ENCODE data around the gene GPR78. TPM values are rescaled to one million over a fixed set of nuclear protein-coding genes. Genes with fewer than 3 reads are reported as not detected.

Gene GPR78
- total RNA-seq, 6 donors from 2014 or later = 0.03 to 0.07 TPM; not detected in 4

DNA sequence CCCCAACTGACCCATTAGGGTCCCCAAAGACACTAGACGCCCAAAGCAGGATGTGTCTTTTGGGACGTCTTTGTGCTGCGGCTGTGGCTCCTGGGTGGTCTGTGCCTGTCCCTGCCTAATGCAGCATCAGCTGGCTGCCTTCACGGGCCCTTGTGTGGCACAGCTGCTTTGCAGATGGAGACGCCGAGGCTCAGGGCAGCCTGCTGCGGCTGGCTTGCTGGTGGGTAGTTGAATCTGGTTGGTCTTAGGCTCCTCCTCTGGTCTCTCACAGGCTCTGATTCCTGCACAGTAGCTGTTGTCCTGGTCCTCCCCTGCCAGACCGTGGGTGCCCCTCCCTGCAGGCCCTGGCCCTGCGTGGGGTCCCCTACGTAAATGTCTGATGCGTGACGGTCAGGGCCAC is 20.5 kb downstream of the GPR78 start:
- Histone ChIP-seq H3K4me1 (no peaks in the 10 kb centered on the region), H3K4me3 (no peak overlapping the region), H3K36me3 (no peaks in the 10 kb centered on the region), H3K27ac (no peak overlapping the region), H3K27me3 (no peaks in the 10 kb centered on the region), H3K9me3 (no peaks in the 10 kb centered on the region)
- TF ChIP-seq EP300 (IDR thresholded peaks at IDR 0.05) (no peak), POLR2AphosphoS5 (IDR thresholded peaks at IDR 0.05) (no peak), POLR2A (IDR thresholded peaks at IDR 0.05) (no peak)
- TF ChIP-seq, protein P1, sequence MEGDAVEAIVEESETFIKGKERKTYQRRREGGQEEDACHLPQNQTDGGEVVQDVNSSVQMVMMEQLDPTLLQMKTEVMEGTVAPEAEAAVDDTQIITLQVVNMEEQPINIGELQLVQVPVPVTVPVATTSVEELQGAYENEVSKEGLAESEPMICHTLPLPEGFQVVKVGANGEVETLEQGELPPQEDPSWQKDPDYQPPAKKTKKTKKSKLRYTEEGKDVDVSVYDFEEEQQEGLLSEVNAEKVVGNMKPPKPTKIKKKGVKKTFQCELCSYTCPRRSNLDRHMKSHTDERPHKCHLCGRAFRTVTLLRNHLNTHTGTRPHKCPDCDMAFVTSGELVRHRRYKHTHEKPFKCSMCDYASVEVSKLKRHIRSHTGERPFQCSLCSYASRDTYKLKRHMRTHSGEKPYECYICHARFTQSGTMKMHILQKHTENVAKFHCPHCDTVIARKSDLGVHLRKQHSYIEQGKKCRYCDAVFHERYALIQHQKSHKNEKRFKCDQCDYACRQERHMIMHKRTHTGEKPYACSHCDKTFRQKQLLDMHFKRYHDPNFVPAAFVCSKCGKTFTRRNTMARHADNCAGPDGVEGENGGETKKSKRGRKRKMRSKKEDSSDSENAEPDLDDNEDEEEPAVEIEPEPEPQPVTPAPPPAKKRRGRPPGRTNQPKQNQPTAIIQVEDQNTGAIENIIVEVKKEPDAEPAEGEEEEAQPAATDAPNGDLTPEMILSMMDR (IDR thresholded peaks at IDR 0.05) = no peak
- peak in 1 of 2 donors; percentile 61 for DNase-seq
- no peak for ATAC-seq (ENCODE audit: low FRiP score in 2 of 2)
- 76 to 100% methylated on average over 1 to 12 of the region's 12 CpGs for WGBS, 2 donors

DNA sequence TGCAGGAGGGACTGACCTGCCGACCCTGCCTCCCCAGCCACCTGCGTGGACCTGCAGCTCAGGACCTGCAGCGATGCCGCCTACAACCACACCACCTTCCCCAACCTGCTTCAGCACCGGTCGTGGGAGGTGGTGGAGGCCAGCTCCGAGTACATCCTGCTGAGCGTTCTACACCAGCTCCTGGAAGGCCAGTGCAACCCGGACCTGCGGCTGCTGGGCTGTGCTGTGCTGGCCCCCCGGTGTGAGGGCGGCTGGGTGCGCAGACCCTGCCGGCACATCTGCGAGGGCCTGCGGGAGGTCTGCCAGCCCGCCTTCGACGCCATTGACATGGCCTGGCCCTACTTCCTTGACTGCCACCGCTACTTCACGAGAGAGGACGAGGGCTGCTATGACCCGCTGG is 20.9 kb downstream of the GPR78 start:
- no peaks in the 10 kb centered on the region for H3K9me3 ChIP-seq
- H3K27me3 ChIP-seq = no peaks in the 10 kb centered on the region
- peak in 1 of 2 donors; percentile 78 for DNase-seq
- ATAC-seq (ENCODE audit: low FRiP score in 2 of 2) = no peak
- 77 to 88% methylated on average over 7 to 20 of the region's 23 CpGs for WGBS, 2 donors
- no peaks in the 10 kb centered on the region for H3K36me3 ChIP-seq
- H3K27ac ChIP-seq = no peak overlapping the region
- no peaks in the 10 kb centered on the region for H3K4me1 ChIP-seq
- H3K4me3 ChIP-seq = no peak overlapping the region
- TF ChIP-seq EP300 (IDR thresholded peaks at IDR 0.05) = no peak
- TF ChIP-seq POLR2AphosphoS5 (IDR thresholded peaks at IDR 0.05) = no peak

- 85% methylated on average over 9 of the region's 10 CpGs; no CpG with 5 or more reads in 1 of the 2 donors for WGBS, 2 donors
- Histone ChIP-seq H3K4me3 (no peak overlapping the region), H3K4me1 (no peaks in the 10 kb centered on the region), H3K36me3 (no peaks in the 10 kb centered on the region), H3K9me3 (no peaks in the 10 kb centered on the region), H3K27me3 (no peaks in the 10 kb centered on the region), H3K27ac (no peak overlapping the region)
- DNase-seq (peak in 1 of 2 donors; percentile 62), ATAC-seq (ENCODE audit: low FRiP score in 2 of 2) (no peak)
- TF ChIP-seq, protein P1 (IDR thresholded peaks at IDR 0.05) = no peak
- no peak for TF ChIP-seq EP300 (IDR thresholded peaks at IDR 0.05)
- TF ChIP-seq POLR2A (IDR thresholded peaks at IDR 0.05) = no peak
- no peak for TF ChIP-seq POLR2AphosphoS5 (IDR thresholded peaks at IDR 0.05)
Observed at GRCh38 chr4:8601556-8601955, 21.4 kb downstream of the GPR78 start.

- Histone ChIP-seq H3K27ac (no peak overlapping the region), H3K27me3 (no peaks in the 10 kb centered on the region), H3K4me1 (peaks cover 4 to 5% (median 4%) of the 10 kb centered on the region in 4 donors), H3K4me3 (no peak overlapping the region), H3K36me3 (no peaks in the 10 kb centered on the region), H3K9me3 (no peaks in the 10 kb centered on the region)
- TF ChIP-seq EP300 (IDR thresholded peaks at IDR 0.05) = no peak
- TF ChIP-seq POLR2A (IDR thresholded peaks at IDR 0.05) = no peak
- TF ChIP-seq, protein P1 (IDR thresholded peaks at IDR 0.05) = no peak
- no peak for TF ChIP-seq POLR2AphosphoS5 (IDR thresholded peaks at IDR 0.05)
- 53 to 64% methylated on average over 6 to 19 of the region's 19 CpGs for WGBS, 2 donors
- ATAC-seq (ENCODE audit: low FRiP score in 2 of 2) (no peak), DNase-seq (peak in 1 of 2 donors; percentile 52)
Observed at GRCh38 chr4:8602686-8603430, 22.7 kb downstream of the GPR78 start.

GRCh38 chr4:8603931-8604330 is 23.7 kb downstream of the GPR78 start:
- TF ChIP-seq, protein P1 (IDR thresholded peaks at IDR 0.05) = no peak
- TF ChIP-seq EP300 (IDR thresholded peaks at IDR 0.05) (no peak), POLR2AphosphoS5 (IDR thresholded peaks at IDR 0.05) (no peak), POLR2A (IDR thresholded peaks at IDR 0.05) (no peak)
- DNase-seq (peak in 1 of 2 donors; percentile 81), ATAC-seq (ENCODE audit: low FRiP score in 2 of 2) (no peak)
- Histone ChIP-seq H3K36me3 (no peaks in the 10 kb centered on the region), H3K4me3 (no peak overlapping the region), H3K27me3 (no peaks in the 10 kb centered on the region), H3K27ac (no peak overlapping the region), H3K9me3 (no peaks in the 10 kb centered on the region), H3K4me1 (peaks cover 4 to 5% (median 4%) of the 10 kb centered on the region in 4 donors)
- WGBS, 2 donors = 87 to 90% methylated on average over 16 to 22 of the region's 22 CpGs

Measured in upper lobe of left lung (tissue), 6 donors.